HepG2 (cell line): ENCODE results near the gene CCDC69. TPM values are rescaled to one million over a fixed set of nuclear protein-coding genes. Genes with fewer than 3 reads are reported as not detected.

Experiments used
- ATAC-seq: fragments of 200-7000 bp; cut with Tn5 transposase; 3 replicates; pipeline ENCODE4 v1.9.1; 2020; ENCODE audit warnings: mild to moderate bottlenecking, moderate library complexity
- BruUV-seq: library from RNA; stranded (reverse); fragments of 400-500 nt; replicated peaks from 2 replicates; lab custom pipeline; 2021; lab: Mats Ljungman, UMichigan
- CTCF ChIA-PET: fragments of 300-600 bp; formaldehyde crosslinking; extraction: SDS; loops from one replicate; lab custom pipeline; 2021; ENCODE audit warnings: low total read pairs, inconsistent platforms, low intra/inter-chr PET ratio; lab: Yijun Ruan, JAX
- POLR2A ChIA-PET: fragments of 350-600 bp; sonication (Branson Sonifier 250); formaldehyde crosslinking; loops from one replicate; lab custom pipeline; 2020; ENCODE audit warnings: antibody characterized with exemption, inconsistent platforms; lab: Yijun Ruan, JAX
- DNase-seq: peaks from one replicate; pipeline ENCODE4 v3.0.0-alpha.2; 2015; ENCODE audit warnings: low spot score
- FAIRE-seq: peaks from 3 replicates; lab custom pipeline; 2011; peaks lifted over from hg19 to GRCh38; lab: Jason Lieb, UNC
- H2AFZ ChIP-seq: one replicate; pipeline ENCODE4 v1.6.1; 2011; ENCODE audit warnings: low read length, inconsistent platforms
- H3K27ac ChIP-seq: fragments of 300-600 bp; 3 replicates; pipeline ENCODE4 v1.8.0; 2011; ENCODE audit warnings: mixed run types, mild to moderate bottlenecking, mixed read lengths, low read length, inconsistent platforms; ENCODE audit not compliant: insufficient read depth; ENCODE audit errors: extremely low read length
- H3K27me3 ChIP-seq, 2 experiments: fragments of 200-600 bp in 1 of 2; 2 replicates in 1 of 2; 3 replicates in 1 of 2; pipeline versions ENCODE4 v1.6.0 to v1.8.0; 2011; ENCODE audit warnings: low read length in 2 of 2, mild to moderate bottlenecking in 2 of 2, moderate library complexity in 2 of 2, inconsistent platforms in 1 of 2; ENCODE audit not compliant: insufficient read depth in 2 of 2, control insufficient read depth in 1 of 2
- H3K36me3 ChIP-seq, 2 experiments: fragments of 200-600 bp in 1 of 2; replicated peaks in 1 of 2; 2 replicates in 1 of 2; 3 replicates in 1 of 2; pipeline versions ENCODE4 v1.5.1 to v1.8.0; 2011; ENCODE audit warnings: low read length in 2 of 2, inconsistent platforms in 1 of 2; ENCODE audit not compliant: insufficient read depth in 2 of 2, control insufficient read depth in 1 of 2
- H3K4me1 ChIP-seq: 2 replicates; pipeline ENCODE4 v1.5.1; 2012; ENCODE audit warnings: low read length, inconsistent platforms; ENCODE audit not compliant: insufficient read depth
- H3K4me2 ChIP-seq: 2 replicates; pipeline ENCODE4 v1.6.0; 2011; ENCODE audit warnings: low read depth, low read length, inconsistent platforms
- H3K4me3 ChIP-seq, 3 experiments: fragments of 200-600 bp in 1 of 3; sonication (generic), shearing (Covaris generic) in 1 of 3; replicated peaks in 1 of 3; 2 replicates each; pipeline ENCODE4 v1.5.1; 2011 to 2016; ENCODE audit warnings: low read length in 3 of 3, inconsistent platforms in 2 of 3, low read depth in 2 of 3, mild to moderate bottlenecking in 2 of 3, control low read depth in 1 of 3, mixed read lengths in 1 of 3; ENCODE audit not compliant: insufficient read depth in 1 of 3
- H3K79me2 ChIP-seq: one replicate; pipeline ENCODE4 v1.6.1; 2011; ENCODE audit warnings: low read length, inconsistent platforms; ENCODE audit not compliant: insufficient read depth
- H3K9ac ChIP-seq: 2 replicates; pipeline ENCODE4 v1.6.0; 2011; ENCODE audit warnings: mild to moderate bottlenecking, low read depth, low read length, inconsistent platforms; ENCODE audit not compliant: insufficient read depth
- H3K9me3 ChIP-seq: 2 replicates; pipeline ENCODE4 v1.5.1; 2012; ENCODE audit warnings: mild to moderate bottlenecking, low read length
- H4K20me1 ChIP-seq: 2 replicates; pipeline ENCODE4 v1.6.0; 2011; ENCODE audit warnings: inconsistent platforms, mild to moderate bottlenecking, low read length, moderate library complexity; ENCODE audit not compliant: insufficient read depth
- CENPBD1 ChIP-seq: sonication (generic); formaldehyde crosslinking; IDR thresholded peaks from 2 replicates; pipeline ENCODE4 v1.8.0; 2022; ENCODE audit warnings: missing genetic modification reagents, low read depth, mild to moderate bottlenecking, borderline replicate concordance
- CREBL2 ChIP-seq: sonication (generic); formaldehyde crosslinking; IDR thresholded peaks from 2 replicates; pipeline ENCODE4 v1.8.1; 2023; ENCODE audit warnings: missing genetic modification reagents, mild to moderate bottlenecking, borderline replicate concordance
- FOSL2 ChIP-seq: sonication (generic); formaldehyde crosslinking; IDR thresholded peaks from 2 replicates; pipeline ENCODE4 v1.4.0; 2020; ENCODE audit warnings: missing genetic modification reagents
- HIVEP1 ChIP-seq: sonication (generic); formaldehyde crosslinking; IDR thresholded peaks from 2 replicates; pipeline ENCODE4 v1.4.0; 2020; ENCODE audit warnings: mild to moderate bottlenecking, missing genetic modification reagents
- ZNF18 ChIP-seq: sonication (generic); formaldehyde crosslinking; IDR thresholded peaks from 2 replicates; pipeline ENCODE4 v1.8.0; 2022; ENCODE audit warnings: mild to moderate bottlenecking, missing genetic modification reagents; ENCODE audit not compliant: insufficient replicate concordance
- ZNF629 ChIP-seq: sonication (generic); formaldehyde crosslinking; conservative IDR thresholded peaks from 2 replicates; pipeline ENCODE4 v1.5.0; 2020; ENCODE audit warnings: missing genetic modification reagents
- WGBS: methylation state at CpG from one replicate; pipeline ENCODE4 v1.1.6; 2017; ENCODE audit warnings: low lambda C conversion rate; 5-methylcytosine and 5-hydroxymethylcytosine counted together
- in situ Hi-C: cut with HindIII; loops from 2 replicates; pipeline ENCODE4 v1.10.0; 2017; ENCODE audit warnings: low pct_unique_long_range_greater_than_20kb; ENCODE audit not compliant: extremely low pct_ligation_motif_present
- intact Hi-C: fragments of 100-400 bp; cut with micrococcal nuclease; formaldehyde crosslinking; loops from one replicate; pipeline ENCODE4 v1.10.0; 2022; ENCODE audit not compliant: unreplicated experiment
- polyA plus RNA-seq, 8 experiments: library from polyadenylated mRNA; depleted of rRNA in 3 of 8; stranded (reverse) in 7 of 8; unstranded in 1 of 8; fragments of >200 nt; fragmentation: Illumina TruSeq in 4 of 8; extraction: Trizol in 4 of 8; gene quantifications; 2 replicates each; pipeline versions ENCODE4 v1.2.1 to v1.2.3, GENCODE V29; 2011 to 2016; ENCODE audit warnings: low read depth in 4 of 8, missing spikeins in 1 of 8, mixed read lengths in 1 of 8; ENCODE audit not compliant: insufficient read depth in 1 of 8
- total RNA-seq, 5 experiments: library from RNA; depleted of rRNA; stranded (reverse); fragments of >200 nt; fragmentation: Illumina TruSeq; extraction: Trizol; gene quantifications; 2 replicates each; pipeline ENCODE4 v1.2.3, GENCODE V29; 2016; ENCODE audit warnings: low read depth in 1 of 5

Gene CCDC69
- total and polyA plus RNA-seq, 2 of the 13 experiments (the other 11 are each of a cell fraction or from before 2014, with no cell fraction given), result 12.2 to 45.2 TPM

GRCh38 chr5:151222054-151222789 lies 1.7 kb downstream of the CCDC69 start:
- TF ChIP-seq HIVEP1 (CRISPR knock-in tag) (no peak), ZNF629 (CRISPR knock-in tag) (peak; percentile 76)
- H2AFZ ChIP-seq, result no peak overlapping the region
- peak overlapping the region; percentile 90 for H3K4me2 ChIP-seq
- no peaks in the 10 kb centered on the region for H3K79me2 ChIP-seq
- in situ Hi-C loops, result no loop called here
- FAIRE-seq, result no peak
- H3K36me3 ChIP-seq, result no peaks in the 10 kb centered on the region
- H4K20me1 ChIP-seq, result no peaks in the 10 kb centered on the region
- ChIA-PET CTCF (no interaction called here), POLR2A (interaction anchor here (1.0 to 2.5 kb wide), 6 partner anchors 10 to 202 kb away, joined by 3 to 89 read pairs (median 4); partner anchors contain the start of genes GM2A and GPX3)
- no peaks in the 10 kb centered on the region for H3K9me3 ChIP-seq
- H3K9ac ChIP-seq, result peak overlapping the region; percentile 75
- no peak for DNase-seq
- intact Hi-C loops, result loop anchor here (10.0 kb wide), 1 partner anchor 217 kb away; no protein-coding TSS in a partner anchor
- no peak for ATAC-seq
- H3K27me3 ChIP-seq, result no peaks in the 10 kb centered on the region; a peak in 1 of 5 replicates
- H3K27ac ChIP-seq, result peak overlapping the region; percentile 66
- peaks cover 29% of the 10 kb centered on the region for H3K4me1 ChIP-seq
- TSS peak; percentile 43 for BruUV-seq
- 95% methylated on average over 4 of the region's 6 CpGs for WGBS
- H3K4me3 ChIP-seq, result peak overlapping the region; percentile 81 to 90 (median 87); a peak in 5 of 6 replicates

DNA sequence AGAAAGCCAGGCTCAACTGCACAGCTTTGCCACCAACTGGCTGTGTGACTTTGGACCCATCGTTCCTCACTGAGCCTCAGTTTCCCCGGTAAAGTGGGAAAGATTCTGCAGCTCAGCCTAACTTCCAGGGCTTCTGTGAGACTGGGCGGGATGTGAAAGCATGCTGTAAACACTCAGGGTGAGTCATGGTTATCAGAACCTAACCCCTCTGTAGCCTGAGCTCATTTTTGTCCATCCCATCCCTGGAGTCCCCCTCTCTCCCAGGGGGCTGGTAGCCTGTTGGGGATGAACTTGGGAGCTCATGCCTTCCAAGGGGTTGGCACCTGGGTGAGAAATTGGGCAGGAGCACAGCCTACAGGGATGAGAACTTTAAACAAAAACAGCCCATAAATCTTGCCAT lies 2.3 kb downstream of the CCDC69 start:
- FAIRE-seq (no peak), DNase-seq (no peak), ATAC-seq (no peak)
- H3K27me3 ChIP-seq, result no peaks in the 10 kb centered on the region; a peak in 1 of 5 replicates
- CTCF ChIA-PET, result no interaction called here
- H3K9me3 ChIP-seq, result no peaks in the 10 kb centered on the region
- H3K27ac ChIP-seq, result no peak overlapping the region
- no peak overlapping the region for H3K4me3 ChIP-seq
- in situ Hi-C loops (no loop called here), intact Hi-C loops (loop anchor here (10.0 kb wide), 1 partner anchor 217 kb away; no protein-coding TSS in a partner anchor)
- H3K4me1 ChIP-seq, result peaks cover 29% of the 10 kb centered on the region
- no peaks in the 10 kb centered on the region for H3K79me2 ChIP-seq
- H3K9ac ChIP-seq, result no peak overlapping the region
- H3K36me3 ChIP-seq, result no peaks in the 10 kb centered on the region
- POLR2A ChIA-PET, result interaction anchor here (1.0 to 1.1 kb wide), 2 partner anchors 13 to 31 kb away, joined by 3 to 5 read pairs; partner anchors contain the start of gene GM2A
- BruUV-seq, result no TSS peak
- no peak for TF ChIP-seq CENPBD1 (CRISPR knock-in tag)
- no peak for TF ChIP-seq CREBL2 (CRISPR knock-in tag)
- TF ChIP-seq FOSL2 (CRISPR knock-in tag), result peak; percentile 70
- no peak for TF ChIP-seq ZNF18
- H4K20me1 ChIP-seq, result no peaks in the 10 kb centered on the region
- 79% methylated on average over 3 of the region's 3 CpGs for WGBS
- no peak overlapping the region for H2AFZ ChIP-seq
- 0 out of 2 replicates have a peak overlapping the region, but pooled peaks have one; percentile 90 for H3K4me2 ChIP-seq
